HPDE6-E6E7 (cell line): ENCODE measurements around the gene CCL28.
"Not testable (repeated sequence)": the region's sequence is repeated elsewhere in the genome, so short reads cannot be mapped to it uniquely, and the experiment has no call there.

ENCODE experiments used
- DNase-seq: peaks from one replicate; pipeline ENCODE4 v3.0.0; 2011; ENCODE audit warnings: missing footprints; ENCODE audit errors: extremely low spot score

CCL28 gene, protein sequence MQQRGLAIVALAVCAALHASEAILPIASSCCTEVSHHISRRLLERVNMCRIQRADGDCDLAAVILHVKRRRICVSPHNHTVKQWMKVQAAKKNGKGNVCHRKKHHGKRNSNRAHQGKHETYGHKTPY

DNA sequence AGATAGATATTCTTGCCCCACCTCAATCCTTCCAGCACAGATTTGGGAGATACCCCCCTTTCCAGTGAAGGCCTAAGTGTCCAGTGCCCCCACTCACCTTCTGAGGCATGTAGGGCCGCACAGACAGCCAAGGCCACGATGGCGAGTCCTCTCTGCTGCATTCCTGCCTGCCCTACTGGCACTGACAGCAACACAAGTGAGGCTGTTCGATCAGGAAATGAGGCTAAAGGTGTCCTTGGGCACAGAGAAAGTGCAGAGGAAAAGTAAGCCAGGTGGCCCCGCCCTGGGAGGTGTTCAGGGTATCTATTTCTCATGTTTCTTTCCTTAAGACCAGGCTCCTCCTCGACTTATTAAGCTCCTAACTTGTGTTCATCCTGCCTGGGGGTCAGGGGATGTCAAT, at the start of gene CCL28:
TSS of gene CCL28 (minus strand) at position 236 of the 400 bp plus-strand sequence. CDS start at position 161, 75 bp downstream.
- no peak for DNase-seq

DNA sequence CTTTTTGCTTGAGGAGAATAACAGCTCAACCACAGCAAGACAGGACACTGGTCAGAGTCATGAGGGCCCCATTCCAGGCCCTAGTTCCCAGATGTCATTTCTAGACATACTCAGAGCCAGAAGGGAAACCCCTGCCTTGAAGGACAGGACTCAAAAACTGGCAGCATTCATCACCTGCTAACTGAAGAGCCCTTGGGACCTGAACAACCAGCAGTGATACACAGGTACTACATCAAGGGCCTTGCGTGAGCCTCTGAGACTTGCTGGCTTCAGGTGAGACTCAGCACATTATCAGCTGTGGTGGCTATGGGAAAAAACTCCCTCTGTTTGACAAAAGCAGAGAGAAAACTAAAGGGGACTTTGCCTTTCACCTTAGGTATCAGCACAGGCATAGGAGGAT, 48.9 kb upstream of the CCL28 start:
- no peak for DNase-seq

DNA sequence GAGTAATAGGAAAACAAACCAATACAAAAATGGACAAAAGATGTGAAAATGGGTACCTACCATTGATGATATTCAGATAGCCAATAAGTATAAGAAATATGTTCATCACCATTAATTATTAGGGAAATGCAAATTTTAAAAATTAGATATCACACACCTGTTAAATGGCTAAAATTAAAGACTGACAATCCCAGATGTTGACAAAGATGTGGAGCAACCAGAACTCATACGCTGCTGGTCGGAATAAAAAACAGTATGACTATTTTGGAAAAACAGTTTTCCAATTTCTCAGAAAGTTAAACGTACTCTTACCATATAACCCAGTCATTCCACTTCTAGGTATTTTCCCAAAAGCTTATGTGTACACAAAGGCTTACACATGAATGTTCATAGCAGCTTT, 44.4 kb upstream of the CCL28 start:
- DNase-seq, result no peak

DNA sequence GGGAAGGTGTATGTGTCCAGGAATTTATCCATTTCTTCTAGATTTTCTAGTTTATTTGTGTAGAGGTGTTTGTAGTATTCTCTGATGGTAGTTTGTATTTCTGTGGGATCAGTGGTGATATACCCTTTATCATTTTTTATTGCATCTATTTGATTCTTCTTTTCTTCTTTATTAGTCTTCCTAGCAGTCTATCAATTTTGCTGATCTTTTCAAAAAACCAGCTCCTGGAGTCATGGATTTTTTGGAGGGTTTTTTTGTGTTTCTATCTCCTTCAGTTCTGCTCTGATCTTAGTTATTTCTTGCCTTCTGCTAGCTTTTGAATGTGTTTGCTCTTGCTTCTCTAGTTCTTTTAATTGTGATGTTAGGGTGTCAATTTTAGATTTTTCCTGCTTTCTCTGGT, 29.4 kb upstream of the CCL28 start:
- DNase-seq, result not testable (repeated sequence)

DNA sequence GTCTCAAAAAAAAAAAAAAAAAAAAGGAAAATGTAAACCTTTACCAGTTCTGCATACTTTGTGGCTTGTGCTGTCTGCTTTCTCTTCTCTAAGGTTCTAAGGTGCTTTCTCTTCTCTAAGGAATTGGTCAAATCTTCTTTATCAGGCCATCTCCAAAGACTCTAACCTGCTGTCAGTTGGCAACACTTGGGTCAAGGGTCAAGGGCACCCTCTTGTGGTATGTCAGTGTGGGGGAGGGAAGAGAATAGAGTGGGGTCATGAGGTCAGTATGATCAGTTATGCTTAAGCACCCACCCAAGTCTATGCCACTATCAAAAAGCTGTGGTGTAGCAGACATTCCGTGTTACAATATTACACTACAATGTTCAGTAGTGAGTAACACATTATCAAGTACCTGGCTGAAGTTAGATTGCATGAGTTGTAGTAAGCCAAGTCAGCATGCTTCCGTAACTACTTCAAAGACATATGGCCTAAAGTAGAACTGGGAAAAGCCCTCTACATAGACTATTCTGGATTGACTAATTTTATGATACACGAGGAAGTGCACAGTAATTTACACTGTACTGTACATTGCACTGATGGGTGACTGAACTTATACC, 25.0 kb upstream of the CCL28 start:
- no peak for DNase-seq

DNA sequence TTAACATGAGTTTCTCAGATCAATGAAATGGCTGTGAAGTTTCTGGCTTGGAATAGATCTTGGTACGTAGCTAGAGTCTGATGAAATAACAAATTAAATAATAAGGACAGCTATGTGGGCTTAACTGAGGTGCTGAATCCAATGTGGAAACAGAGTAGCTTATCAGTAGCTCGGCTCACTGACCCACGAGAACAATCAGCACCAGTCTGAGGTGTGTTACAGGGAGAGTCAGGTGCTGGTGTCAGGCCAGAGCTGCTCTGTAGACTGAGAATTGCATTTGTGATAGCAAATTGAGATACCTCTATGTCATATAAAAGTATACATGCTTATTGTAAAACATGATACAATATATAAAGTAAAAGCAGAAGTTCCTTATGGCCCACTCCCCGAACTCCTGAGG, 21.2 kb upstream of the CCL28 start:
- DNase-seq, result no peak

DNA sequence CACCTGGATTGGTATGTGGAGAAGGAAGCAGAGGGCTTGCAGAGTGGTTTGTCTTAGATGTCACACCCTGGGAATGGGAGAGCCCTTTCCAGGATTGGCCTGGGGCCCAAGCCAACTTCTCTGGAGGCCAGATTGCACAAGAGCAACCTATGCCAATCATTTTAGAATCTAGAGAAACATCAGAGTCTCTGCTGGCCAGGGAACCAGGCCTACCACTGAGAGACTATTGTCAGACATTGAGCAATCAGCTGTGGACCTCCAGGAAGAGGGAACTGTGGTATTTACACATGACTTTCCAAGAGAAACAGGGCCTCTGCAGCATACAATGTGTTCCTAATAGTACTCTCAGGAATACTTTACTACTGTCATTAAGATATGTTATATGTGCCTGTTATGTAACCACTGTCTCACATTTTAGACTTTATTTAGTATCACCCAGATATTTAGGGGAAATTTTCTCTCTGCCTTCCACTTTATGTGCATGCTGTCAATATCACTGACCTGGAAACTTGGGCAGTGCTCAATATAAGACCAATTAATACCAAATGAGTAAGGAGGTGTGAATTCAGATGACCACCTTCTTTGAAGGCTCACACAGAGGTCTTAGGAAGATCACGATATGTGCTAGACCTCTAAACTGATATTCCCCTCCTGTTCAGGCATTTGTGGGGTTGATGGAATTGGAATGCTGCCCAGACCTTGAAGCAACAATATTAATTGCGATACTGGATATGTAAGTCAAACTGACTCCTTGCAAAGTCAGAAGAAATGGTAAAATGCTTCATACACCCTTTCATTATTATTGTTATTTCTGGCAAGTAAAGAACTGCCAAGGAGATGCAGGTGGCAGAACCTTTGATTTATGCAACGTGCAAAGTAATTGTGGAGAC, 20.5 kb upstream of the CCL28 start:
- DNase-seq, result no peak

DNA sequence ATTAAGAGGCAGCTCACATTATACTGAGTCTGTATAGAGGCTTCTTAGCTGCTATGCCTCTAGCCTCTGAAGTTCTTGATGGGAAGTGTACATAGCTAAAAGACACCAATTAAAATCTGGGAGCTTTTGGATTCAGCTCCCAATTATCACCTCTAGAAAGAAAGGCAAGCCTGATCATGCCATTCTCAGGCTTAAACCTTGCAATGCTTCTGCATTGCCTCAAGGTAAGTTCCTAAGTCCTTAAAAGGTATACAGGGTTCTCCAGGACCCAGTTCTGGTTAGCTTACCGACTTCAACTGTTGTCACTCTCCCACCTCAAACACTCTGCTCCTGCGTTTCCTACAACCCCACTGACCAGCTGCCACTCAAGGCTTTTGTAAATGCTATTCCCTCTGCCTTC, 17.5 kb upstream of the CCL28 start:
- no peak for DNase-seq

DNA sequence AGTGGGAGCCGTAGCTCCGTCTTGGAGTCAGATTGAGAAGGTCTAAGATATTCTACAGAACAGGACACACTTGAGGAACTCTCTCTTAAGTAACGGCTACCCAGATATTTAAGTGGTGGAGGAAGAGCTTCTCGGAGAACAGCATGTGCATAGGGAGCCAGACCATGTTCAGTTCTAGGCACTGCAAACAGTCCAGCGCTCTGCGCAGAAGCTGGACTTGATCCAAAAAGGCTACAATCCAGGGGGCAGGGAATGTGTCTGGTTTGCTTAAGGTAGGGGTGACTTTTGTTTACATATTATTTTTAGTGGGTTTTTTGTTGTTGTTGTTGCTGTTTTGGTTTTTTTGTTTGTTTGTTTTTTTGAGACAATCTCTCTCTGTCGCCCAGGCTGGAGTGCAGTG, 16.8 kb upstream of the CCL28 start:
- no peak for DNase-seq

DNA sequence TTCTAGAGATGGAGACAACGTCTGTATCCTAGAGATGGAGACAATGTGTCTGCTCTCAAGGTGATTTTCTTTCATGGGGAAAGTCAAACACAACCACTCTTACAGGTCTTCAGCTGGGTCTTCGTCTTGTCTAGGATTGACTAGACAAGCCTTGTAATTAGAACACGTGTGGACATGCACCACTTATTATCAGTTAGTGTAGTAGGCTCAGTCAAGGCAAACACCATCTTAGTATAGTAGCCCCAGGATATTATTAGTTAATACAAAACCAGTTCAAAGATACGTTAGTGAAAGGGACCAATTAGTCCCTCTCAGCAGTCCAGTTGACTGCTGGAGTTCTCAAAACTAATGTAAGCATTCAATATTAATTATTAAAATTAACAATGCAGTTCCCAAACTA, 15.1 kb upstream of the CCL28 start:
- no peak for DNase-seq

DNA sequence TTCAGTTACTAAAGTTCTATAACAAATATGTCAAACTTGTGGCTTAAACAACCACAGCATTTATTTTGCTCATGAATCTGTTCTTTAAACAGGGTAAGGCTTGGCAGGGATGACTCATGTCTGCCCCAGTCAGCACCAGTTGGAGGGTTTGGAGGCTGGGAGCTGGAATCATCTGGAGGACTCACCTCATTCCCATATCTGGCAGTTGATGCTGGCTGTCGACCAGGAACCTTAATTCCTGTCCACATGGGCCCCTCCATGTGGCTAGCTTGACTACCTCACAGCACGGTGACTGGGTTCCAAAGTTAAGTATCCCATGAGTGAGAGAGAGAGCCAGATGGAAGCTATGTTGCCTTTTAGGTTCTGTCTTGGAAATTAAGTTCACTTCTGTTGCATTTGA, 13.8 kb upstream of the CCL28 start:
- DNase-seq, result no peak

DNA sequence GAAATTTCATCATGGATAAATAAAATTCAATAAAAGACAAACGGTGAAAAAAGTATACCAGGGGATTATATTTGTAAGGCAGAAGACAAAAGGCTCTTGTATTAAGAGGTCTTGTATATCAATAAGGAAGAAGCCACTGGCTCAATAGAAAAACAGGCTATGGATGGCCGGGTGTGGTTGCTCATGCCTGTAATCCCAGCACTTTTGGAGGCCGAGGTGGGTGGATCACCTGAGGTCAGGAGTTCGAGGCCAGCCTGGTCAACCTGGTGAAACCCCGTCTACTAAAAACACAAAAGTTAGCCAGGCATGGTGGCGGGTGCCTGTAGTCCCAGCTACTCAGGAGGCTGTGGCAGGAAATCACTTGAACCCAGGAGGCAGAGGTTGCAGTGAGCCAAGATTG, 10.9 kb upstream of the CCL28 start:
- DNase-seq, result not testable (repeated sequence)

DNA sequence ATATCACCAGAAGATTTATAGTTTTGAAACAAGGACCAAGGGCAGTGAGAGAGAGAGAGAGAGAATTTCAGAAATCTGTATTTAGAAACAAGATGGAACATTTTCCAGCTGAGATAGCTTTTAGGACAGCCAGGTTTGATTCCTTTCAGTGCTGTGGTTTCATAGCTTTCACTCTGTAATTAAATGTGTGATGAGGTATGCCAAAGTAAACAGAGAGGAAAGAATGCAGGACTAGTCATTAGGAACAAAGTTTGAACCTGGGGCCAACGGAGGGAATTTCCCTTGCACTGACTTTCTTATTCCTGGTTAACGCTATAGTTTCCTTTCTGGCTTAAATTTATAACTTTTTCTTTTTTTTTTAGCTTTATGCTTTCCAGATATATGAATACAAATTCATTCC, 10.0 kb upstream of the CCL28 start:
- peak; percentile 64 for DNase-seq

DNA sequence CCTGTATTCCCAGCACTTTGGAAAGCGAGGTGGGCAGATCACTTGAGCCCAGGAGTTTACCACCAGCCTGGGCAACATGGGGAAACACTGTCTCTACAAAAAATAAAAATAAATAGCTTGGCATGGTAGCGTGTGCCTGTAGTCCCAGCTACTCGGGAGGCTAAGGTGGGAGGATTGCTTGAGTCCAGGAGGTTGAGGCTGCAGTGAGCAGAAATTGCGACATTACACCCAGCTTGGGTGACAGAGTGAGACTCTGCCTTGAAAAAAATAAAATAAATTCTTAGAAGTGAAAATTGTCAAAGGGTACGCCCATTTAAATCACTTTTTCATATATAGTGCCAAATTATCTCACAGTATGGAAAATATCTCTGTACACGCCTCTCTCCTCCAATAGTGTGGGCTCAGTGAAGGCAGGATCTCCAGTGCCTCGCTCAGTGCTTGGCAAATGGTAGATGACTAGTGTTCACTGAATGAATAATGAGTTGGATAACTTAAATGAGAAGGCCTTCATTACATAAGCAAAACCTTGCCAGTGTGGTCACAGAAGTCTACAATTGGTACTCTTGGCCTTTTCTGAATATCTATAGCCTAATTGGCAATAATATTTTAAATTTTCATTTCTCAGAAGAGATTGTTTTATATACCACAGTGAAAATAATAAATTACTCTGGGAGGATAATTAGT, 9.4 kb upstream of the CCL28 start:
- DNase-seq, result no peak

DNA sequence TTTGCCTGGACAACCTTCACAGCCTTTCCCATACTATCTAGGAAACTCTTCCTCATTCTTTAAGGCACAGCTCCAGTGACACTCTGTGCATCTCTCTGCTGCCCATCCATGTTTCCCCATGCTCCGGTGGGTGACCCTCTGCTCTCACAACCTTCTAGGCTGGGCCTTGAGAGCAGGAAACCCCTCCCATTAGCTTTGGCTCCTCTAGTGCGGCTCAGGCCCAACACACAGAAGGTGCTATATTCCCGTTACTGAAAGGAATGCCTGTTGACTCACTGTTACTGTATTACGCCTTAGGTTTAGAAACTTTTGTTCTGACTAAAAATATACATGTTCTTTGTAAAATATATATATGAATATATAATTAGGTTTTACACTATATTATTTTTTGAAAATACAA, 8.1 kb upstream of the CCL28 start:
- no peak for DNase-seq

DNA sequence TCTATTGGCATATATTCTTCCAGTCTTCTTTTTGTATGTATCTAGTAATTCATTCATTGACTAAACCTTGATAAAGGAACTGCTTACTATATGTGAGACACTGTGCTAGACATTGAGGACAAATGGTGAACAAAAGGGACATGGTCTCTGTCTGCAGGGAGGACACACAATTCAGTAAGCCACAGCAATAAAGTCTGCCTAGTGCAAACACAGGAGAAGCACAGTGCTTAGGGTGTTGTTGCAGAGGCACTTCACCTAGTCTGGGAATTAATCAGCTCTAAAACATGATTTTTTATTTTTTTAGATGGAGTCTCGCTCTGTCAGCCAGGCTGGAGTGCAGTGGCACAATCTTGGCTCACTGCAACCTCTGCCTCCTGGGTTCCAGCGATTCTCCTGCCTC, 6.4 kb upstream of the CCL28 start:
- DNase-seq, result no peak

DNA sequence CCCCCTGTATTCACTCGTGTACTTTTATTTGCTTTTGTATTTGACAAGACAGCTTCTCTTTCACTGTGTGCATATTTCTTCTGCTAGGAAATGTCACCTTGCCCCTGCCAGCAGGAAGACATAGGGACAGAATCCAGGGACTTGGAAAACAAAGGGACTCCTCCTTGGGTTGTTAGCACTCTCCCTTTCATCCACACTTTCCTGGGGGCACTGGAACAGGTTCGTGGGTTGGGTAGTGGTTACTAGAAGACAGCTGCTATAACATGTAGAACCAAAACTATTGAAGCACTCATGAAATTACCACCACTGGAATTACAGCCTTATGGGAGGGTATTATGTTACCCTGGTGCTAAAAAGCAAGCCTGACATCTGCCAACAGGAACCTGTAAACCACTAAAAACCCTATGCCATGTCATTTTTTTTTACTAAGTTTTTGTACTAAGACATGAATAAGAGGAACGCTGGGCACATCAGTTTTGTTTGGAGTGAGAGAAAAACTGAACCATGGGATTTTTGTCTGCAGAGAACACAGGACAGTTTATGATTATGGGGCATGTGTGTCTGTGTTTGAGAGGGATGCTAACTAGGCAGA, 4.7 kb upstream of the CCL28 start:
- no peak for DNase-seq

DNA sequence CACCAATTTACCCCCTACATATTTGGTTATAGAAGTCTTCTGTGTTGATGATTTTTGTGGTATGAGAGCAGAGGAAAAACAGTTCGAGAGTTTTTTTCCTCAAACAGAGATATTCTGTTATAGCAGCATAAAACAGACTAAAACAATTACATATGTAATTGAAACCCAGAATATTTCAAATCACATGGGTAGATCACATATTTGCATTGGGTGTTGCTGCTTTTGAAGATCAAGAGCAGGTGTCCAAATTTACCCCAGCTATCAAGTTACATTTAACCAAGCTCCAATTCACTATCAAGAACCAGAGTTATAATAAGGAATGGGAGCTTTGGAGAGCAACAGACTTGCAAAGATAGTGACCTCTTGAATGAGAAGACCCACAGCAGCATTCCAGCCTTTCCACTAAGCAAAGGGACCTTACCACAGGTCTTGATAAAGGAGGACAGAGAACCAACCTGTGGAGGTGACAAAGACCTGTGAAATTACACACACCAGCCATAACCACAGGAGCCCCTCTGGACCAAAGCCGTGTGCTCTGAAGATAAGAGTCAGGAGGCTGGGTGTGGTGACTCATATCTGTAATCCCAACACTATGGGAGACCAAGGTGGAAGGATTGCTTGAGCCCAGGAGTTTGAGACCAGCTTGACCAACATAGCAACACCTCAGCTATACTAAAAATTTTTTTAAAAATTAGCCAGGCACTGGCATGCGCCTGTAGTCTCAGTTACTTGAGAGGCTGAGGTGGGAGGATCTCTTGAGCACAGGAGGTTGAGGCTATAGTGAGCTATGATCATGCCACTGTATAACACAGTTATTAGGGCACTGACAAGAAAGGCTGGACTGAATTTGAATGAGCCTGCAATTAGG, 4.0 kb upstream of the CCL28 start:
- no peak for DNase-seq

DNA sequence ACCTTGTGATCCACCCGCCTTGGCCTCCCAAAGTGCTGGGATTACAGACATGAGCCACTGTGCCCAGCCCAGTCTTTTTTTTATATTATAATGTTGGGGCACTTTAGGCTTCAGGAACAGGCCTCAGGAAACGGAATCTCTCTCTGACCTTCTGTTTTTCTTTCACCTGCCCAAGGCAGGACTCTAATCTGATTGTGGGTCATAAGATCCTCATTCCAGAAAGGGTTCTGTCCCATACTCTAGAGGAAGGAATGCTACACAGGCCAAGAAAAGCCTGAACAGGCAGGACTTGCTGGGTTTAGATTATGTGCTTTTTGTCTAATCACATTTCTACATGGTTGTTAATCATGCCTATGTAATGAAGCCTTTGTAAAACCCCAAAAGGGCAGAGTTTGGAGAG, 1.8 kb upstream of the CCL28 start:
- DNase-seq, result no peak

DNA sequence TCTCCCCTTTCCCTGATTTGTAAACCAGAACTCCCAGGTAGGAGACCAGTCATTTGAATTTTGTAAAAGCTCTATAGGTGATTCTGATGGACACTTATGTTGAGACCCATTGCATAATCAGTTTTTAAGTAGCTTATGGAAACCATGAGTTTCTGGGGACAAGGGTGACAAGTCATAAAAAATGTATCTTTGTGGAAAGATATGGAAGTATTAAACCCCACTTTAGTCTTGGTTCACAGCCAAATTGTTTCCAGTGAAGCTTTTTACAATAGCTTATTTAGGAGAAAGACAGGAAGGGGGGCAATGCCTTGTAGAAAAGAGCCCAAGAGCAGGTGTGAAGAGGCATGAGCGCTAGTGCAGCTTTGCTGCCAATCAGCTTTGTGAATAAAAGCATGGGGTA, 453 bp upstream of the CCL28 start:
- DNase-seq, result no peak

DNA sequence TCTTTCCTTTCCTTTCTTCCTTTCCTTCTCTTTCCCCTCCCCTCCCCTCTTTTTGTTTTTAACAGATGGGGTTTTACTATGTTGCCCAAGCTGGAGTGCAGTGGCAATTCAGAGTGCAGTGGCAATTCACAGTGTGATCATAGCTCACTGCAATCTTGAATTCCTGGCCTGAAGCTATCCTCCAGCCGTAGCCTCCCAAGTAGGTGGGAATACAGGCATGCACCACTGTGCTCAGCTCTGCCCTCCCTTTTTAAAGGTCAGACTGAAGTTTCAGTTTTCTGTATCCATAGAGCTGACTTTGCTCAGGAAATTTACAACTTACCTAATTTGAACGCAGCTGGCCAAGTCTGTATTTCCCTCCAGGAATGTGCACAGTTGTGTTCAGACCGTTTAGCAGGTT, 696 bp downstream of the CCL28 start:
- no peak for DNase-seq
